K562 (cell line): Measurements from ENCODE around the gene ZSCAN21. TPM values are rescaled to one million over a fixed set of nuclear protein-coding genes. Genes with fewer than 3 reads are reported as not detected.

Experiments used
- ARHGAP35 ChIP-seq: fragments of 450-650 bp; IDR thresholded peaks from 2 replicates; pipeline ENCODE4 v1.6.1; 2018; ENCODE audit not compliant: partially characterized antibody
- ASH1L ChIP-seq: fragments of 450-650 bp; IDR thresholded peaks from 2 replicates; pipeline ENCODE4 v1.6.1; 2018; ENCODE audit warnings: borderline replicate concordance, mild to moderate bottlenecking, low read depth; ENCODE audit not compliant: partially characterized antibody
- BRD4 ChIP-seq: fragments of 200-600 bp; sonication (generic); IDR thresholded peaks from 2 replicates; pipeline ENCODE4 v1.6.1; 2017; ENCODE audit warnings: inconsistent platforms
- HMG20A ChIP-seq: fragments of 450-650 bp; formaldehyde crosslinking; conservative IDR thresholded peaks from 2 replicates; pipeline ENCODE4 v1.4.0; 2020; ENCODE audit warnings: mild to moderate bottlenecking, mixed read lengths
- KHSRP ChIP-seq: fragments of 450-650 bp; IDR thresholded peaks from 2 replicates; pipeline ENCODE4 v1.6.1; 2017
- MTA2 ChIP-seq: fragments of 450-650 bp; IDR thresholded peaks from 2 replicates; pipeline ENCODE4 v1.6.1; 2016; ENCODE audit warnings: low read depth
- MYBL2 ChIP-seq, 2 experiments: fragments of 450-650 bp in 1 of 2; sonication (generic) in 1 of 2; formaldehyde crosslinking in 1 of 2; IDR thresholded peaks; 2 replicates each; pipeline versions ENCODE4 v1.6.1 to v1.8.1; 2017 to 2022; ENCODE audit warnings: borderline replicate concordance in 1 of 2, inconsistent platforms in 1 of 2, low read depth in 1 of 2, mild to moderate bottlenecking in 1 of 2, missing genetic modification reagents in 1 of 2, moderate library complexity in 1 of 2
- NFE2L1 ChIP-seq: fragments of 450-650 bp; IDR thresholded peaks from 2 replicates; pipeline ENCODE4 v1.6.1; 2016; ENCODE audit warnings: missing genetic modification characterization, low read depth, mild to moderate bottlenecking, missing compliant biosample characterization, moderate library complexity, borderline replicate concordance
- PHF8 ChIP-seq: fragments of 200-600 bp; sonication (generic); IDR thresholded peaks from 2 replicates; pipeline ENCODE4 v1.6.1; 2012; ENCODE audit warnings: mixed run types, mild to moderate bottlenecking, inconsistent platforms, low read length, moderate library complexity, borderline replicate concordance
- PML ChIP-seq: IDR thresholded peaks from 2 replicates; pipeline ENCODE4 v1.6.1; 2012; ENCODE audit warnings: low read length, inconsistent platforms
- PPARD ChIP-seq: fragments of 250-450 bp; sonication (Bioruptor Pico); IDR thresholded peaks from 2 replicates; pipeline ENCODE4 v1.8.0; 2022; ENCODE audit warnings: inconsistent platforms, mild to moderate bottlenecking, moderate library complexity
- SMAD2 ChIP-seq: fragments of 150-350 bp; IDR thresholded peaks from 2 replicates; pipeline ENCODE4 v1.6.1; 2014; ENCODE audit warnings: low read depth, mild to moderate bottlenecking, low read length
- TBL1XR1 ChIP-seq, 2 experiments: IDR thresholded peaks; 2 replicates each; pipeline ENCODE4 v1.6.1; 2012; ENCODE audit warnings: improper control_type of control experiment in 2 of 2, low read length in 2 of 2, mild to moderate bottlenecking in 1 of 2
- TCF7L2 ChIP-seq: fragments of 150-350 bp; IDR thresholded peaks from 2 replicates; pipeline ENCODE4 v1.6.1; 2016; ENCODE audit warnings: low read depth, mild to moderate bottlenecking, low read length, moderate library complexity
- TGIF2 ChIP-seq: sonication (generic); formaldehyde crosslinking; IDR thresholded peaks from 2 replicates; pipeline ENCODE4 v1.8.1; 2022; ENCODE audit warnings: mild to moderate bottlenecking, missing genetic modification reagents, moderate library complexity
- ZNF277 ChIP-seq: fragments of 250-450 bp; sonication (Bioruptor Pico); IDR thresholded peaks from 2 replicates; pipeline ENCODE4 v1.8.0; 2022; ENCODE audit warnings: inconsistent platforms, mild to moderate bottlenecking, moderate library complexity, borderline replicate concordance
- polyA plus RNA-seq, 8 experiments: library from polyadenylated mRNA; depleted of rRNA in 4 of 8; stranded (reverse) in 5 of 8; unstranded in 3 of 8; fragments of >200 nt; fragmentation: Nextera tagmentation in 2 of 8; fragmentation: Illumina TruSeq in 1 of 8; extraction: Ambion mirVana in 2 of 8; extraction: Trizol in 1 of 8; gene quantifications; 2 replicates each; pipeline versions ENCODE4 v1.2.1 to v1.2.3, GENCODE V29; 2011 to 2014; ENCODE audit warnings: inconsistent platforms in 1 of 8, missing spikeins in 1 of 8
- total RNA-seq, 7 experiments: library from RNA; depleted of rRNA in 6 of 7; stranded (reverse); fragments of >200 nt in 6 of 7; fragmentation: Illumina TruSeq in 2 of 7; extraction: Trizol in 2 of 7; gene quantifications; 2 replicates each; pipeline versions ENCODE4 v1.2.1 to v1.2.3, GENCODE V29; 2011 to 2021; ENCODE audit warnings: low replicate concordance in 1 of 7
- TF ChIP-seq, protein P1 (sequence below): sonication (generic); formaldehyde crosslinking; IDR thresholded peaks from 2 replicates; pipeline ENCODE4 v1.8.0; 2022; ENCODE audit warnings: mild to moderate bottlenecking, missing genetic modification reagents, borderline replicate concordance
- TF ChIP-seq, protein P2 (sequence below): fragments of 250-450 bp; sonication (Bioruptor Pico); IDR thresholded peaks from 2 replicates; pipeline ENCODE4 v1.4.0; 2020; ENCODE audit warnings: mild to moderate bottlenecking, moderate library complexity, borderline replicate concordance
- TF ChIP-seq, protein P3 (sequence below): fragments of 450-650 bp; formaldehyde crosslinking; IDR thresholded peaks from 2 replicates; pipeline ENCODE4 v1.4.0; 2020; ENCODE audit warnings: mild to moderate bottlenecking, moderate library complexity
- TF ChIP-seq, protein P4 (sequence below): fragments of 250-450 bp; sonication (Bioruptor Pico); IDR thresholded peaks from 2 replicates; pipeline ENCODE4 v1.9.0; 2021; ENCODE audit warnings: mild to moderate bottlenecking

Gene ZSCAN21
- total and polyA plus RNA-seq, 9 of the 15 experiments (the other 6 are each of a cell fraction or from before 2014, with no cell fraction given): 5.9 to 15.5 (median 13.2) TPM

GRCh38 chr7:100061518-100062193 is 12.1 kb downstream of the ZSCAN21 start (continued):
- TF ChIP-seq, protein P1, sequence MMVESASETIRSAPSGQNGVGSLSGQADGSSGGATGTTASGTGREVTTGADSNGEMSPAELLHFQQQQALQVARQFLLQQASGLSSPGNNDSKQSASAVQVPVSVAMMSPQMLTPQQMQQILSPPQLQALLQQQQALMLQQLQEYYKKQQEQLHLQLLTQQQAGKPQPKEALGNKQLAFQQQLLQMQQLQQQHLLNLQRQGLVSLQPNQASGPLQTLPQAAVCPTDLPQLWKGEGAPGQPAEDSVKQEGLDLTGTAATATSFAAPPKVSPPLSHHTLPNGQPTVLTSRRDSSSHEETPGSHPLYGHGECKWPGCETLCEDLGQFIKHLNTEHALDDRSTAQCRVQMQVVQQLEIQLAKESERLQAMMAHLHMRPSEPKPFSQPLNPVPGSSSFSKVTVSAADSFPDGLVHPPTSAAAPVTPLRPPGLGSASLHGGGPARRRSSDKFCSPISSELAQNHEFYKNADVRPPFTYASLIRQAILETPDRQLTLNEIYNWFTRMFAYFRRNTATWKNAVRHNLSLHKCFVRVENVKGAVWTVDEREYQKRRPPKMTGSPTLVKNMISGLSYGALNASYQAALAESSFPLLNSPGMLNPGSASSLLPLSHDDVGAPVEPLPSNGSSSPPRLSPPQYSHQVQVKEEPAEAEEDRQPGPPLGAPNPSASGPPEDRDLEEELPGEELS (CRISPR knock-in tag): no peak
- TF ChIP-seq NFE2L1 (tag) (no peak), ARHGAP35 (no peak), BRD4 (no peak), SMAD2 (no peak), HMG20A (CRISPR knock-in tag) (no peak), KHSRP (no peak), ASH1L (no peak), PML (peak; percentile 61; the same call in 1 of the 2 replicates), PHF8 (no peak), TBL1XR1 (IDR thresholded peaks at IDR 0.05; ENCODE audit: low read length in 2 of 2) (no peak), PPARD (CRISPR knock-in tag) (no peak), TGIF2 (CRISPR knock-in tag) (no peak), TCF7L2 (no peak), MTA2 (peak; percentile 86), ZNF277 (no peak), MYBL2 (IDR thresholded peaks at IDR 0.05; ENCODE audit: low read depth) (no peak), MYBL2 (CRISPR knock-in tag; IDR thresholded peaks at IDR 0.05; ENCODE audit: borderline replicate concordance) (no peak)
- TF ChIP-seq, protein P2, sequence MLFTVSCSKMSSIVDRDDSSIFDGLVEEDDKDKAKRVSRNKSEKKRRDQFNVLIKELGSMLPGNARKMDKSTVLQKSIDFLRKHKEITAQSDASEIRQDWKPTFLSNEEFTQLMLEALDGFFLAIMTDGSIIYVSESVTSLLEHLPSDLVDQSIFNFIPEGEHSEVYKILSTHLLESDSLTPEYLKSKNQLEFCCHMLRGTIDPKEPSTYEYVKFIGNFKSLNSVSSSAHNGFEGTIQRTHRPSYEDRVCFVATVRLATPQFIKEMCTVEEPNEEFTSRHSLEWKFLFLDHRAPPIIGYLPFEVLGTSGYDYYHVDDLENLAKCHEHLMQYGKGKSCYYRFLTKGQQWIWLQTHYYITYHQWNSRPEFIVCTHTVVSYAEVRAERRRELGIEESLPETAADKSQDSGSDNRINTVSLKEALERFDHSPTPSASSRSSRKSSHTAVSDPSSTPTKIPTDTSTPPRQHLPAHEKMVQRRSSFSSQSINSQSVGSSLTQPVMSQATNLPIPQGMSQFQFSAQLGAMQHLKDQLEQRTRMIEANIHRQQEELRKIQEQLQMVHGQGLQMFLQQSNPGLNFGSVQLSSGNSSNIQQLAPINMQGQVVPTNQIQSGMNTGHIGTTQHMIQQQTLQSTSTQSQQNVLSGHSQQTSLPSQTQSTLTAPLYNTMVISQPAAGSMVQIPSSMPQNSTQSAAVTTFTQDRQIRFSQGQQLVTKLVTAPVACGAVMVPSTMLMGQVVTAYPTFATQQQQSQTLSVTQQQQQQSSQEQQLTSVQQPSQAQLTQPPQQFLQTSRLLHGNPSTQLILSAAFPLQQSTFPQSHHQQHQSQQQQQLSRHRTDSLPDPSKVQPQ: no peak
- TF ChIP-seq, protein P3, sequence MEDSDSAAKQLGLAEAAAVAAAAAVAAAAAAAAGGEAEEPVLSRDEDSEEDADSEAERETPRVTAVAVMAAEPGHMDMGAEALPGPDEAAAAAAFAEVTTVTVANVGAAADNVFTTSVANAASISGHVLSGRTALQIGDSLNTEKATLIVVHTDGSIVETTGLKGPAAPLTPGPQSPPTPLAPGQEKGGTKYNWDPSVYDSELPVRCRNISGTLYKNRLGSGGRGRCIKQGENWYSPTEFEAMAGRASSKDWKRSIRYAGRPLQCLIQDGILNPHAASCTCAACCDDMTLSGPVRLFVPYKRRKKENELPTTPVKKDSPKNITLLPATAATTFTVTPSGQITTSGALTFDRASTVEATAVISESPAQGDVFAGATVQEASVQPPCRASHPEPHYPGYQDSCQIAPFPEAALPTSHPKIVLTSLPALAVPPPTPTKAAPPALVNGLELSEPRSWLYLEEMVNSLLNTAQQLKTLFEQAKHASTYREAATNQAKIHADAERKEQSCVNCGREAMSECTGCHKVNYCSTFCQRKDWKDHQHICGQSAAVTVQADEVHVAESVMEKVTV (CRISPR knock-in tag): no peak
- TF ChIP-seq, protein P4, sequence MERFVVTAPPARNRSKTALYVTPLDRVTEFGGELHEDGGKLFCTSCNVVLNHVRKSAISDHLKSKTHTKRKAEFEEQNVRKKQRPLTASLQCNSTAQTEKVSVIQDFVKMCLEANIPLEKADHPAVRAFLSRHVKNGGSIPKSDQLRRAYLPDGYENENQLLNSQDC (CRISPR knock-in tag): no peak
